Measurements from ENCODE around the gene SCOC.

- TF ChIP-seq, protein P1, sequence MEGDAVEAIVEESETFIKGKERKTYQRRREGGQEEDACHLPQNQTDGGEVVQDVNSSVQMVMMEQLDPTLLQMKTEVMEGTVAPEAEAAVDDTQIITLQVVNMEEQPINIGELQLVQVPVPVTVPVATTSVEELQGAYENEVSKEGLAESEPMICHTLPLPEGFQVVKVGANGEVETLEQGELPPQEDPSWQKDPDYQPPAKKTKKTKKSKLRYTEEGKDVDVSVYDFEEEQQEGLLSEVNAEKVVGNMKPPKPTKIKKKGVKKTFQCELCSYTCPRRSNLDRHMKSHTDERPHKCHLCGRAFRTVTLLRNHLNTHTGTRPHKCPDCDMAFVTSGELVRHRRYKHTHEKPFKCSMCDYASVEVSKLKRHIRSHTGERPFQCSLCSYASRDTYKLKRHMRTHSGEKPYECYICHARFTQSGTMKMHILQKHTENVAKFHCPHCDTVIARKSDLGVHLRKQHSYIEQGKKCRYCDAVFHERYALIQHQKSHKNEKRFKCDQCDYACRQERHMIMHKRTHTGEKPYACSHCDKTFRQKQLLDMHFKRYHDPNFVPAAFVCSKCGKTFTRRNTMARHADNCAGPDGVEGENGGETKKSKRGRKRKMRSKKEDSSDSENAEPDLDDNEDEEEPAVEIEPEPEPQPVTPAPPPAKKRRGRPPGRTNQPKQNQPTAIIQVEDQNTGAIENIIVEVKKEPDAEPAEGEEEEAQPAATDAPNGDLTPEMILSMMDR (IDR thresholded peaks at IDR 0.05; ENCODE audit: extremely low read depth in 1 of 2, insufficient read depth in 1 of 2, low read depth in 1 of 2, low read length in 2 of 2) = no peak
- TF ChIP-seq POLR2A (IDR thresholded peaks at IDR 0.05; ENCODE audit: low read depth, low read length) = no peak
- TF ChIP-seq EZH2 (IDR thresholded peaks at IDR 0.05; ENCODE audit: borderline replicate concordance, low read depth, low read length, severe bottlenecking) = no peak
- no peak for TF ChIP-seq POLR2AphosphoS5 (IDR thresholded peaks at IDR 0.05; ENCODE audit: insufficient read depth, low read depth, low read length)
- TF ChIP-seq FOS (IDR thresholded peaks at IDR 0.05; ENCODE audit: borderline replicate concordance, insufficient read depth, low read length) = no peak
- TF ChIP-seq MYC (IDR thresholded peaks at IDR 0.05; ENCODE audit: low read depth, low read length) = no peak
- no peak for TF ChIP-seq JUN (IDR thresholded peaks at IDR 0.05; ENCODE audit: borderline replicate concordance, insufficient read depth, insufficient read length, low read depth)
- no peak for TF ChIP-seq MAX (IDR thresholded peaks at IDR 0.05; ENCODE audit: insufficient read depth, insufficient read length)
Measured at GRCh38 chr4:140343303-140343702, 30.1 kb upstream of the SCOC start.

Data from endothelial cell of umbilical vein (primary cell).